G401.6 (cell line): ENCODE data around the gene TMPRSS11B.
"Not testable (repeated sequence)": the region's sequence is repeated elsewhere in the genome, so short reads cannot be mapped to it uniquely, and the experiment has no call there.

Experiments
- FAIRE-seq: peaks from 2 replicates; lab custom pipeline; 2012; peaks lifted over from hg19 to GRCh38; lab: Jason Lieb, UNC

The TMPRSS11B gene

GRCh38 chr4:68245594-68245993 lies at the start of gene TMPRSS11B:
Gene TMPRSS11B (minus strand): TSS chr4:68245694. CDS start chr4:68245558, 136 bp downstream.
- no peak for FAIRE-seq

- FAIRE-seq, result no peak
Measured at GRCh38 chr4:68291256-68291655, 45.8 kb upstream of the TMPRSS11B start.

DNA sequence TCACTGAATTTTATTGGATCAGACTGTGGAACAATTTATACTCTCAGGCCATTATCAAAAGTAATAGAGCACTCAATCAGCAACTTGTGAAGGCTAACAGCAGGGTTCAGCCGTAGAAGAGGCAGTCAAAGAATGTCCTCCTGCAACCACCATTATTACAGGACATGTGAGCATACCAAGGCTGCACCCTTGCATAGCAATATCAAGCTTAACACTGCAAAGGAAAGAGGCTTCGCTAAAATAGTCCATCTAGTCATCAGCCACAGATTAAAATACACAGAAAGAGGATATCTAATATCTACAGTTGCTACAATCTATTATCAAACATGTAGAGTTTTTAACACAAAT lies 42.9 kb upstream of the TMPRSS11B start:
- no peak for FAIRE-seq

DNA sequence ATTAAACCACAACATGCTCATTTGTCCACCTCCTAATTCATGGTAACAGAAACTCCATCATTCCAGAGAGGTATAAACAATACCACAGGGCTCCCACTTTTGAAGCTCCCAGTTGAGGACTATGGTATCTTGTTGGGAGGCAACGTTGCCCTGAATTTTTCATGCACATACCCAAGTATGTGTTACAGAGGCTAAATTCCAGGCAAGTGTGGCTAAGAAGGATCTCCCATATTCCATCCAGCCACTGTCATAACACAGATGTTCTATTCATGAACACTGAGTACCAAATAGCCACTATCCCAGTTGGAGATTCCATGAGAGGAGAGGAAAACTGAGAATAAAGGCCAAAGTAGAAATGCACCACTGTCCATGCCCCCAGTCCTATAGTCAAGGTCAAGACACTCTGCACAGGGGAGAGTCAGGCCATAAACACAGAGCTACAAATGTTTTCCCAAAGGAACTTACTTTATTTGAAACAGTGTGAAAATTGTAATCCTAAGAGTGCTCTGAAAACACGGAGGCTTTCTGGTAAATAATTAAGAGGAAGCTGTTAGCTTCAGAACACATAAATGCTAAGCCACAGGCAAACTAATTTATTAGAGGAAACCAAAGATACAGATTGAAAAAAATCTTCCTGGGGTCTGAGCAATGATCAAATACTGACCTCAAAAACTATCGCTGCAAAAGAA lies 42.4 kb upstream of the TMPRSS11B start:
- no peak for FAIRE-seq

DNA sequence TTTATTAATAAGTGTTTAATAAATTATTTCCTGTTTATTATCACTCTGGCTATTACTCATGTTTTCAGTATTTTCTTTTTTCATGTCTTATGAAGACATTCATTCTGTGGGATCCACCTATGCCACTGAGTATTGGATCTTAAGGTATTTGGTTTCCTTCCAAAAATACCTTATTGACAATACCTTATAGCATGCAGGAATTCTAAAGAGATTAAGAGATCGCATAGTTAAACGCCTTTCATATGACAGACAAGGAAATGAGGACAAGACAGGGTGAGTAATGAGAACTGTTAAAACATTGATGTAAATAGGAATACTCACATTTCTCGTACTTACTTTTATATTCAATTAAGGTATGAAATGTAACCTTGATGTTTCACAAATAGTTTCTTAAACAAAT lies 38.2 kb upstream of the TMPRSS11B start:
- no peak for FAIRE-seq

GRCh38 chr4:68283095-68283494 lies 37.6 kb upstream of the TMPRSS11B start:
- FAIRE-seq, result no peak

- FAIRE-seq, result not testable (repeated sequence)
Measured at GRCh38 chr4:68281796-68282740, 36.6 kb upstream of the TMPRSS11B start.

- FAIRE-seq, result no peak
Measured at GRCh38 chr4:68278029-68278428, 32.5 kb upstream of the TMPRSS11B start.

DNA sequence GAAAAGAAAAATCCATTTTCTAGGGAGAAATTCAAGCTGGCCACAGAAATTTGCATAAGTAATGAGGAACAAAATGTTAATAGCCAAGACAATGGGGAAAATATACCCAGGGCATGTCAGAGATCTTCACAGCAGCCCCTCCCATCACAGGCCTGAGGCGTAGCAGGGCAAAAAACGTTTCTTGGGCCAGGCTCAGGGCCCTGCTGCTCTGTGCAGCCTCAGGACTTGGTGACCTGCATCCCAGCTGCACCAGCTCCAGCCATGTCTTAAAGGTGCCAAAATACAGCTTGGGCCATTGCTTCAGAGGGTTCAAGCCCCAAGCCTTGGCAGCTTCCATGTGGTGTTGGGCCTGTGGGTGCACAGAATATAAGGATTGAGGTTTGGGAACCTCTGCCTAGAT lies 32.1 kb upstream of the TMPRSS11B start:
- FAIRE-seq, result no peak

- FAIRE-seq, result no peak
Measured at GRCh38 chr4:68272860-68273259, 27.4 kb upstream of the TMPRSS11B start.

- no peak for FAIRE-seq
Measured at GRCh38 chr4:68272380-68272779, 26.9 kb upstream of the TMPRSS11B start.

DNA sequence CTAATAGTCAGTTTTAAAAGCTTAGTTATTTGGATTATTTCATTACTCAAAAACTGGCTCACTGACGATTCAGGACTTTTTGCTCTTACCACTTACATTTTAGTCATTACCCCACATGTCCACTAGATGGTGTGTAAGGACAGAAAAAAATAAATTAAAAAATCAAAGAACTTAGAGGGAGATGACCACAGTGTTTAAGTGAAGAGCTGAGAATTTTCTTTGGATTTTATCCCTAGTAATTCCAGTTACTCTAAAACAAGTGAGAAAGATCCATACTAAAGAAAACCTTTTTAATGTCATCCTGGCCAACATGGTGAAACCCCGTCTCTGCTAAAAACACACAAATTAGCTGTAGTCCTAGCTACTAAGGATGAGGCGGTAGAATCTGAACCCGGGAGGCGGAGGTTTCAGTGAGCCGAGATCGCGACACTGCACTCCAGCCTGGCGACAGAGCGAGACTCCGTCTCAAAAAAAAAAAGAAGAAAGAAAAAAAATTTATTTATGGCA lies 26.4 kb upstream of the TMPRSS11B start:
- FAIRE-seq, result peak; percentile 96

GRCh38 chr4:68267433-68267944 lies 22.0 kb upstream of the TMPRSS11B start:
- FAIRE-seq, result no peak

GRCh38 chr4:68264875-68265565 lies 19.5 kb upstream of the TMPRSS11B start:
- no peak for FAIRE-seq

DNA sequence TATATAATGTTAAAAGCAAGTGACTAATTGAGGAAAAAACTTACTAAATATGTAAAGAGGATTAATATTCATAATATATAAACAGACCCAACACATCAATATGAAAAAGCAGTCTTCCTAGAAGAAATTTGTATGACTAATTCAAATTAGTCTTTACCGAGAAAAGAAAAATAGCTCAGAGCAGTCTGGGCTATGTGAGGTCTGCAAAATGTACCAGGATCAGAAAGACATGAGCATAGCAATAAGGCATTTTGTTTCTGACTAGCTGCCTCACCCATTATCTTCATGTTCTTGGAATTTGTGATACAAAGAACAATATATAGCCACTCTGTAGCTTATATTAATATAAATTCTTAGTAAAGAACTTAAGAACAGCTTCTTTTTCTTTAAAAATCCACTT lies 13.7 kb upstream of the TMPRSS11B start:
- FAIRE-seq, result no peak

DNA sequence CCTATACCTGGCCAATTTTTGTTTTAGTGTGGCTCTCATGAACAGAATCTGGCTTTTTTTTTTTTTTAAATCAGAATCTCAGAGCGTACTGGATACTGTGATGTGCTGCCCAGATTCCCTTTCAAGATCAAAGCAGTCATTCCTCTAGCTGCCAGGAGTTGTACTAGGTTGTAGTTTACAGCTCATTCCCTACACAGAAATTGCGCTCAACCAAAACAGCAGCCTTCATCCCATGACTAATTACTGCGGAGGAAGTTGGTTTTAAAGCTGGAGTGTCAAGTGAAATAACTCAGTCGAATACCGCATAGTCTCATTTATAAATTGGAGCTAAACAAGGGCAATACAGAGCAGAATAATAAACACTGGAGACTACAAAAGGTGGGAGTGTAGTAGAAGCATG lies 12.2 kb upstream of the TMPRSS11B start:
- no peak for FAIRE-seq

GRCh38 chr4:68256284-68256683 lies 10.8 kb upstream of the TMPRSS11B start:
- FAIRE-seq, result no peak

GRCh38 chr4:68250151-68250930 lies 4.8 kb upstream of the TMPRSS11B start:
- no peak for FAIRE-seq

DNA sequence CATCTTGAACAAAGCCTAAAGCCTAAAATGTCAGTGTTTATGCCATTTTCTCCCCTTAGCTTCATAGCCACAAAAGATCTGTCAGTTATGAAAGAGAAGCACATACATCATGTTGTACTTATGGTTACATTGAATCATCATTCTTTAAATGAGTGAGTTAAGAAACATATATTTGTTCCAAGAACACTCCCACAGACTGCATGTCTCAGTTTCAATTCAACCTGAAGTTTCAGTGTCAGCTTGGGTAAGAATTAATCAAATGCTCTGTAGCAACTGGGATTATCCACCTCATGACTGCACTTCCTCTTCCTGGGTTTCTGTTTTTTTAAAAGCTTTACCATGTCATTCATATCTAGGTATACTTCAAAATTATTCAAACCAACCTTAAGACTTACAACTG lies 3.9 kb upstream of the TMPRSS11B start:
- FAIRE-seq, result no peak

- no peak for FAIRE-seq
Measured at GRCh38 chr4:68240620-68241019, 4.9 kb downstream of the TMPRSS11B start.

GRCh38 chr4:68228568-68228967 lies 16.9 kb downstream of the TMPRSS11B start:
- FAIRE-seq, result no peak

DNA sequence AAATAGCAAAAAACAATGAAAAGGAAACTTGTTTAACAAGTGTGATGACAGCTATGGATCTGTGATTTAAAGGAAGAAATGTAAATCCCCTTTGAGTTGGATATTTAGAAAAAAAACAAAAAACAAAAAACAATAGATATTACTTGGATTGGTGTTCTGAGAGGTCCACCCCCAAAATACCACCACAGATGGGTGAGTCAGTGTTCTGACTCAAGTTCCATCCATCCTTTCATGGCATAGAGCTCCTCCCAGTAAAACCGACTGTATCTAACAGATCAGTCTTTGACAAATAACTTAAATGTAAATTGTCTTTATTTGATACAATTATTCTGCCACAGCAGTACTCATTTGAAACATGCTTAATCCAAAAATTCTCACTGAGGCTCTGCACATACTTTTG lies 27.4 kb downstream of the TMPRSS11B start:
- no peak for FAIRE-seq
